Measurements from ENCODE around the gene CDCA3. TPM values are rescaled to one million over a fixed set of nuclear protein-coding genes. Genes with fewer than 3 reads are reported as not detected.

The CDCA3 gene
- total RNA-seq, 1 experiment from 2014 or later = 57.1 TPM

GRCh38 chr12:6847676-6848075 lies 3.4 kb downstream of the CDCA3 start:
- no peak overlapping the region for H3K4me3 Mint-ChIP-seq (ENCODE audit: low read depth, unreplicated experiment)
- no peak for DNase-seq
- no peaks in the 10 kb centered on the region for H3K9me3 Mint-ChIP-seq (ENCODE audit: low read depth, unreplicated experiment)
- CTCF ChIA-PET = no interaction called here
- H3K27ac Mint-ChIP-seq (ENCODE audit: unreplicated experiment) = no peak overlapping the region
- H3K36me3 Mint-ChIP-seq (ENCODE audit: insufficient read depth, unreplicated experiment) = peaks cover 35% of the 10 kb centered on the region
- BruUV-seq (replicated peaks) = no TSS peak
- intact Hi-C loops (cut with micrococcal nuclease; ENCODE audit: unreplicated experiment) = no loop called here
- peaks cover 11% of the 10 kb centered on the region for H3K27me3 Mint-ChIP-seq (ENCODE audit: unreplicated experiment)
- H3K4me1 Mint-ChIP-seq (ENCODE audit: low read depth, unreplicated experiment) = peaks cover 14% of the 10 kb centered on the region
- TF ChIP-seq CTCF (IDR thresholded peaks at IDR 0.05; ENCODE audit: unreplicated experiment) = no peak

DNA sequence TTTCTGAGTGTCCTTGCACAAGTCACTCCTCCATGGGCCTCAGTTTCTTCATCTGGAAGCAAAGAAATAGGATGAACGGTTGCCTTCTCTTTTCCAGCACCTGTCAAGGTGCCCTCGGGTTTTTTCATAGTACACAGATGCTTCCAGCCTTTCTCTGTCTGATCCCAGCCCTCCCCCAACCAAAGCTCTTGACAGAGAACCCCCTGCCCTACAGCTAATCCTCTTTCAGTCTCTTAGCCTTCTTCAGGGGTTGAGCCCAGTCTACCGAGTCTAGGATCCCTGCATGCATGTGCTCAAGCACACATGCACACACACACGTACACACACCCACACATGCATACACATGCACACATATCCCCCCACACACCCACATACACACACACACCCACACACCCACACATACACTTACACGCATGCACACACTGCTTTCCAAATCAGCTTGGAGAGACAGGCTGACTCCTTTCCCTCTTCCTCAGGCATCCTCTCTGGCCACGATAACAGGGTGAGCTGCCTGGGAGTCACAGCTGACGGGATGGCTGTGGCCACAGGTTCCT lies 4.7 kb downstream of the CDCA3 start:
- Mint-ChIP-seq H3K36me3 (ENCODE audit: insufficient read depth, unreplicated experiment) (peaks cover 22% of the 10 kb centered on the region), H3K4me1 (ENCODE audit: low read depth, unreplicated experiment) (peaks cover 14% of the 10 kb centered on the region), H3K27ac (ENCODE audit: unreplicated experiment) (no peak overlapping the region)

GRCh38 chr12:6845395-6845794 lies 5.7 kb downstream of the CDCA3 start:
- CTCF ChIA-PET = no interaction called here
- TF ChIP-seq CTCF (IDR thresholded peaks at IDR 0.05; ENCODE audit: unreplicated experiment) = no peak
- no peak overlapping the region for H3K27ac Mint-ChIP-seq (ENCODE audit: unreplicated experiment)

More for the DNA sequence above, 4.7 kb downstream of the CDCA3 start:
- Mint-ChIP-seq H3K9me3 (ENCODE audit: low read depth, unreplicated experiment) (no peaks in the 10 kb centered on the region), H3K4me3 (ENCODE audit: low read depth, unreplicated experiment) (no peak overlapping the region), H3K27me3 (ENCODE audit: unreplicated experiment) (peaks cover 17% of the 10 kb centered on the region)
- intact Hi-C loops (cut with micrococcal nuclease; ENCODE audit: unreplicated experiment) = no loop called here
- CTCF ChIA-PET = no interaction called here
- BruUV-seq (replicated peaks) = no TSS peak
- DNase-seq = no peak
- TF ChIP-seq CTCF (IDR thresholded peaks at IDR 0.05; ENCODE audit: unreplicated experiment) = no peak

GRCh38 chr12:6843118-6843902 lies 7.8 kb downstream of the CDCA3 start:
- no peak overlapping the region for H3K4me3 Mint-ChIP-seq (ENCODE audit: low read depth, unreplicated experiment)
- no peaks in the 10 kb centered on the region for H3K36me3 Mint-ChIP-seq (ENCODE audit: insufficient read depth, unreplicated experiment)
- DNase-seq = peak; percentile 57
- no TSS peak for BruUV-seq (replicated peaks)
- CTCF ChIA-PET = interaction anchor here (0.8 kb wide), 1 partner anchor 12 kb away, joined by 3 read pairs; no protein-coding TSS in a partner anchor
- peak; percentile 37 for TF ChIP-seq CTCF (IDR thresholded peaks at IDR 0.05; ENCODE audit: unreplicated experiment)
- intact Hi-C loops (cut with micrococcal nuclease; ENCODE audit: unreplicated experiment) = no loop called here
- H3K27ac Mint-ChIP-seq (ENCODE audit: unreplicated experiment) = no peak overlapping the region
- peaks cover 40% of the 10 kb centered on the region for H3K27me3 Mint-ChIP-seq (ENCODE audit: unreplicated experiment)
- H3K9me3 Mint-ChIP-seq (ENCODE audit: low read depth, unreplicated experiment) = no peaks in the 10 kb centered on the region
- H3K4me1 Mint-ChIP-seq (ENCODE audit: low read depth, unreplicated experiment) = no peaks in the 10 kb centered on the region

More at GRCh38 chr12:6845395-6845794, 5.7 kb downstream of the CDCA3 start:
- no peaks in the 10 kb centered on the region for H3K9me3 Mint-ChIP-seq (ENCODE audit: low read depth, unreplicated experiment)
- BruUV-seq (replicated peaks) = no TSS peak
- H3K27me3 Mint-ChIP-seq (ENCODE audit: unreplicated experiment) = peaks cover 19% of the 10 kb centered on the region
- H3K4me3 Mint-ChIP-seq (ENCODE audit: low read depth, unreplicated experiment) = no peak overlapping the region
- peaks cover 13% of the 10 kb centered on the region for H3K4me1 Mint-ChIP-seq (ENCODE audit: low read depth, unreplicated experiment)
- DNase-seq = no peak
- intact Hi-C loops (cut with micrococcal nuclease; ENCODE audit: unreplicated experiment) = no loop called here
- H3K36me3 Mint-ChIP-seq (ENCODE audit: insufficient read depth, unreplicated experiment) = peaks cover 12% of the 10 kb centered on the region
